H9 (cell line): ENCODE data around the gene CSMD2. TPM values are rescaled to one million over a fixed set of nuclear protein-coding genes. Genes with fewer than 3 reads are reported as not detected.

Experiments used
- DNase-seq: peaks from one replicate; pipeline ENCODE4 v3.0.0-alpha.2; 2017
- H2AFZ ChIP-seq: one replicate; pipeline ENCODE4 v1.6.1; 2013; ENCODE audit warnings: mild to moderate bottlenecking, low read length, control low read depth, moderate library complexity
- H2AK5ac ChIP-seq: 2 replicates; pipeline ENCODE4 v1.6.1; 2013; ENCODE audit warnings: low read length, control low read depth, mixed read lengths; ENCODE audit not compliant: insufficient read length
- H2BK120ac ChIP-seq: one replicate; pipeline ENCODE4 v1.6.1; 2013; ENCODE audit warnings: low read depth, mild to moderate bottlenecking, low read length, control low read depth, inconsistent platforms; ENCODE audit not compliant: poor library complexity, severe bottlenecking
- H2BK12ac ChIP-seq: 2 replicates; pipeline ENCODE4 v1.6.1; 2013; ENCODE audit warnings: low read length, control low read depth, mixed read lengths, low read depth; ENCODE audit not compliant: insufficient read length
- H2BK15ac ChIP-seq: 2 replicates; pipeline ENCODE4 v1.6.1; 2013; ENCODE audit warnings: low read depth, low read length, control low read depth
- H2BK20ac ChIP-seq: one replicate; pipeline ENCODE4 v1.6.1; 2013; ENCODE audit warnings: low read depth, mild to moderate bottlenecking, low read length, control low read depth, inconsistent platforms; ENCODE audit not compliant: poor library complexity, severe bottlenecking
- H2BK5ac ChIP-seq: 2 replicates; pipeline ENCODE4 v1.6.1; 2013; ENCODE audit warnings: low read length, control low read depth, mixed read lengths; ENCODE audit not compliant: insufficient read length
- H3K14ac ChIP-seq: 2 replicates; pipeline ENCODE4 v1.6.1; 2013; ENCODE audit warnings: low read length, control low read depth; ENCODE audit not compliant: insufficient read depth
- H3K18ac ChIP-seq: 2 replicates; pipeline ENCODE4 v1.6.1; 2013; ENCODE audit warnings: low read depth, mild to moderate bottlenecking, mixed read lengths, low read length, control low read depth; ENCODE audit not compliant: insufficient read length
- H3K23ac ChIP-seq: 2 replicates; pipeline ENCODE4 v1.6.1; 2013; ENCODE audit warnings: low read length, control low read depth, mixed read lengths, low read depth; ENCODE audit not compliant: insufficient read length
- H3K23me2 ChIP-seq: 2 replicates; pipeline ENCODE4 v1.6.1; 2013; ENCODE audit warnings: low read depth, mild to moderate bottlenecking, mixed read lengths, low read length, control low read depth; ENCODE audit not compliant: insufficient read length, poor library complexity, severe bottlenecking
- H3K27ac ChIP-seq: 2 replicates; pipeline ENCODE4 v1.5.1; 2013; ENCODE audit warnings: low read length, control low read depth, mixed read lengths, low read depth; ENCODE audit not compliant: insufficient read length
- H3K27me3 ChIP-seq: 2 replicates; pipeline ENCODE4 v1.6.1; 2013; ENCODE audit warnings: low read length, control low read depth, inconsistent platforms; ENCODE audit not compliant: insufficient read depth
- H3K4ac ChIP-seq: 2 replicates; pipeline ENCODE4 v1.6.1; 2013; ENCODE audit warnings: low read depth, mild to moderate bottlenecking, control low read depth, inconsistent platforms, low read length, moderate library complexity
- H3K4me1 ChIP-seq: 2 replicates; pipeline ENCODE4 v1.6.1; 2013; ENCODE audit warnings: low read length, control low read depth, inconsistent platforms; ENCODE audit not compliant: insufficient read depth
- H3K4me2 ChIP-seq: 2 replicates; pipeline ENCODE4 v1.6.1; 2013; ENCODE audit warnings: low read length, control low read depth, mixed read lengths; ENCODE audit not compliant: insufficient read length, insufficient read depth
- H3K56ac ChIP-seq: 2 replicates; pipeline ENCODE4 v1.6.1; 2013; ENCODE audit warnings: low read depth, mild to moderate bottlenecking, mixed read lengths, low read length, control low read depth; ENCODE audit not compliant: insufficient read length
- H3K79me1 ChIP-seq: 2 replicates; pipeline ENCODE4 v1.6.1; 2013; ENCODE audit warnings: low read depth, mild to moderate bottlenecking, moderate library complexity, low read length, control low read depth, inconsistent platforms; ENCODE audit not compliant: insufficient read depth, poor library complexity, severe bottlenecking
- H3K79me2 ChIP-seq: 2 replicates; pipeline ENCODE4 v1.6.1; 2013; ENCODE audit warnings: low read length, control low read depth, inconsistent platforms; ENCODE audit not compliant: insufficient read depth
- H3K9ac ChIP-seq: 2 replicates; pipeline ENCODE4 v1.6.1; 2013; ENCODE audit warnings: low read length, control low read depth, mixed read lengths; ENCODE audit not compliant: insufficient read length; ENCODE audit errors: extremely low read depth
- H3K9me3 ChIP-seq: one replicate; pipeline ENCODE4 v1.6.1; 2013; ENCODE audit warnings: low read depth, low read length, inconsistent platforms; ENCODE audit not compliant: control insufficient read depth
- H3T11ph ChIP-seq: one replicate; pipeline ENCODE4 v1.6.1; 2013; ENCODE audit warnings: mild to moderate bottlenecking, low read length, control low read depth, inconsistent platforms
- H4K20me1 ChIP-seq: one replicate; pipeline ENCODE4 v1.6.1; 2013; ENCODE audit not compliant: control insufficient read depth, insufficient read length, insufficient read depth
- H4K5ac ChIP-seq: 2 replicates; pipeline ENCODE4 v1.6.1; 2013; ENCODE audit warnings: low read depth, mild to moderate bottlenecking, mixed read lengths, low read length, control low read depth; ENCODE audit not compliant: insufficient read length
- H4K8ac ChIP-seq: replicated peaks from 2 replicates; pipeline ENCODE4 v1.6.1; 2013; ENCODE audit warnings: low read length, control low read depth, mixed read lengths, low read depth; ENCODE audit not compliant: insufficient read length
- H4K91ac ChIP-seq: 2 replicates; pipeline ENCODE4 v1.6.1; 2013; ENCODE audit warnings: low read depth, mild to moderate bottlenecking, moderate library complexity, mixed read lengths, low read length, control low read depth; ENCODE audit not compliant: insufficient read length
- H3K27ac Mint-ChIP-seq, 3 experiments: 2 replicates in 2 of 3; 3 replicates in 1 of 3; pipeline ENCODE4 v1.8.0; 2020 to 2021; ENCODE audit warnings: mixed read lengths in 3 of 3, mild to moderate bottlenecking in 1 of 3, moderate library complexity in 1 of 3
- H3K27me3 Mint-ChIP-seq: 2 replicates; pipeline ENCODE4 v1.8.0; 2021; ENCODE audit warnings: low read depth, mild to moderate bottlenecking, moderate library complexity, mixed read lengths
- H3K36me3 Mint-ChIP-seq, 3 experiments: 2 replicates in 2 of 3; 3 replicates in 1 of 3; pipeline ENCODE4 v1.8.0; 2020 to 2021; ENCODE audit warnings: low read depth in 3 of 3, mixed read lengths in 3 of 3; ENCODE audit not compliant: insufficient read depth in 1 of 3
- H3K4me1 Mint-ChIP-seq, 2 experiments: 2 replicates each; pipeline ENCODE4 v1.8.0; 2020; ENCODE audit warnings: mixed read lengths in 2 of 2
- H3K4me3 Mint-ChIP-seq, 2 experiments: 2 replicates in 1 of 2; 3 replicates in 1 of 2; pipeline ENCODE4 v1.8.0; 2020 to 2021; ENCODE audit warnings: mild to moderate bottlenecking in 2 of 2, mixed read lengths in 2 of 2, moderate library complexity in 1 of 2
- H3K9me3 Mint-ChIP-seq, 2 experiments: 2 replicates in 1 of 2; 3 replicates in 1 of 2; pipeline ENCODE4 v1.8.0; 2020; ENCODE audit warnings: mild to moderate bottlenecking in 2 of 2, mixed read lengths in 2 of 2, moderate library complexity in 1 of 2
- WGBS: extraction: QIAGEN DNeasy Blood & Tissue Kit; methylation state at CpG from one replicate; pipeline ENCODE4 v1.1.7; 2013; ENCODE audit warnings: missing lambda C conversion rate, low lambda C conversion rate, mixed read lengths; ENCODE audit not compliant: insufficient read length; ENCODE audit errors: extremely low coverage; 5-methylcytosine and 5-hydroxymethylcytosine counted together
- total RNA-seq: library from RNA; stranded (reverse); gene quantifications from 2 replicates; pipeline ENCODE4 v1.2.1, GENCODE V29; 2021
- TF ChIP-seq, protein P1 (sequence below): fragments of 200-600 bp; sonication (generic); conservative IDR thresholded peaks from 3 replicates; pipeline ENCODE4 v1.8.0; 2021; ENCODE audit warnings: antibody characterized with exemption, mild to moderate bottlenecking

CSMD2 gene
- total RNA-seq, 1 experiment from 2014 or later = 6.4 TPM

- H3K4me3 Mint-ChIP-seq = no peak overlapping the region
- Histone ChIP-seq H3T11ph (no peak overlapping the region), H2BK15ac (no peak overlapping the region), H2AFZ (no peak overlapping the region), H3K9ac (no peak overlapping the region), H4K5ac (no peak overlapping the region), H3K27ac (no peak overlapping the region), H3K4ac (no peak overlapping the region), H3K23me2 (no peaks in the 10 kb centered on the region), H3K79me2 (no peaks in the 10 kb centered on the region), H3K4me1 (no peaks in the 10 kb centered on the region), H2BK5ac (no peak overlapping the region), H3K18ac (no peak overlapping the region), H2BK20ac (no peak overlapping the region), H4K91ac (no peak overlapping the region), H3K14ac (no peak overlapping the region), H3K27me3 (no peaks in the 10 kb centered on the region), H4K20me1 (no peaks in the 10 kb centered on the region), H3K23ac (no peak overlapping the region), H3K4me2 (no peak overlapping the region), H3K79me1 (no peaks in the 10 kb centered on the region), H3K9me3 (no peaks in the 10 kb centered on the region), H2BK12ac (no peak overlapping the region), H3K56ac (no peak overlapping the region), H4K8ac (no peak overlapping the region), H2BK120ac (no peak overlapping the region), H2AK5ac (no peak overlapping the region)
- no peaks in the 10 kb centered on the region for H3K27me3 Mint-ChIP-seq
- TF ChIP-seq, protein P1, sequence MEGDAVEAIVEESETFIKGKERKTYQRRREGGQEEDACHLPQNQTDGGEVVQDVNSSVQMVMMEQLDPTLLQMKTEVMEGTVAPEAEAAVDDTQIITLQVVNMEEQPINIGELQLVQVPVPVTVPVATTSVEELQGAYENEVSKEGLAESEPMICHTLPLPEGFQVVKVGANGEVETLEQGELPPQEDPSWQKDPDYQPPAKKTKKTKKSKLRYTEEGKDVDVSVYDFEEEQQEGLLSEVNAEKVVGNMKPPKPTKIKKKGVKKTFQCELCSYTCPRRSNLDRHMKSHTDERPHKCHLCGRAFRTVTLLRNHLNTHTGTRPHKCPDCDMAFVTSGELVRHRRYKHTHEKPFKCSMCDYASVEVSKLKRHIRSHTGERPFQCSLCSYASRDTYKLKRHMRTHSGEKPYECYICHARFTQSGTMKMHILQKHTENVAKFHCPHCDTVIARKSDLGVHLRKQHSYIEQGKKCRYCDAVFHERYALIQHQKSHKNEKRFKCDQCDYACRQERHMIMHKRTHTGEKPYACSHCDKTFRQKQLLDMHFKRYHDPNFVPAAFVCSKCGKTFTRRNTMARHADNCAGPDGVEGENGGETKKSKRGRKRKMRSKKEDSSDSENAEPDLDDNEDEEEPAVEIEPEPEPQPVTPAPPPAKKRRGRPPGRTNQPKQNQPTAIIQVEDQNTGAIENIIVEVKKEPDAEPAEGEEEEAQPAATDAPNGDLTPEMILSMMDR = no peak
- H3K27ac Mint-ChIP-seq = no peak overlapping the region
- H3K4me1 Mint-ChIP-seq = peaks cover 4% of the 10 kb centered on the region in 2 experiments
- no CpG with 5 or more reads among the region's 3 CpGs for WGBS
- no peak for DNase-seq
- H3K9me3 Mint-ChIP-seq = no peaks in the 10 kb centered on the region
- peaks cover 12 to 19% (median 16%) of the 10 kb centered on the region in 3 experiments; a peak in 6 of 7 replicates for H3K36me3 Mint-ChIP-seq
These were observed 422.4 kb downstream of the CSMD2 start for GRCh38 chr1:33742663-33743062.
